Measurements from ENCODE around the gene GOLIM4.

Gene GOLIM4

DNA sequence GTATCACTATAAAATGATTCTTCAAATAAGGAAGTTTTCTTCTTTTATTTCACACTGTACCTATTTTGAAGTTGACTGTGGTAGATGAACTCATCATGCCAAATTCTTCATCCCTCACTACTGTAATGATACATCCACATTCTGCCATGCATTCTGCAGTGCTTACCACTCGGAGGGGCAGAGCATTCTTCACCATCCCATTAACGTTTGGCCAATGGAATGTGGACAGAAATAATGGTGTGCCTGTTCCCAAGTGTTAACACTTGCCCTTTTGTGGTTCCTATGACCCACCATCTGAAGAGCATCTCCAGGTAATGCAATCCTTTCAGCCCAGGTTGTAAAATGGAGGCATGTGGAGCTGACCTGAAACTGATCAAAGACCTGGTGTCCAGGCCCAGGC is 18.6 kb downstream of the GOLIM4 start:
- H3K27me3 ChIP-seq (ENCODE audit: low read depth, low read length) = no peaks in the 10 kb centered on the region
- no peak overlapping the region for H3K27ac ChIP-seq (ENCODE audit: low read length)
- H3K36me3 ChIP-seq (replicated peaks; ENCODE audit: low read depth, low read length) = no peaks in the 10 kb centered on the region
- no peak overlapping the region for H3K4me3 ChIP-seq (ENCODE audit: low read length)
- no peak overlapping the region for H3K9ac ChIP-seq (ENCODE audit: low read length)
- no peaks in the 10 kb centered on the region for H3K9me3 ChIP-seq (ENCODE audit: insufficient read depth, low read length)
- no peak overlapping the region for H2AFZ ChIP-seq (ENCODE audit: low read depth, low read length)
- H4K20me1 ChIP-seq (ENCODE audit: insufficient read depth, low read length) = 0 out of 2 replicates have a peak, but pooled peaks cover 5% of the 10 kb centered on the region
- TF ChIP-seq EZH2phosphoT487 (IDR thresholded peaks at IDR 0.05; ENCODE audit: low read depth) = no peak
- TF ChIP-seq, protein P1, sequence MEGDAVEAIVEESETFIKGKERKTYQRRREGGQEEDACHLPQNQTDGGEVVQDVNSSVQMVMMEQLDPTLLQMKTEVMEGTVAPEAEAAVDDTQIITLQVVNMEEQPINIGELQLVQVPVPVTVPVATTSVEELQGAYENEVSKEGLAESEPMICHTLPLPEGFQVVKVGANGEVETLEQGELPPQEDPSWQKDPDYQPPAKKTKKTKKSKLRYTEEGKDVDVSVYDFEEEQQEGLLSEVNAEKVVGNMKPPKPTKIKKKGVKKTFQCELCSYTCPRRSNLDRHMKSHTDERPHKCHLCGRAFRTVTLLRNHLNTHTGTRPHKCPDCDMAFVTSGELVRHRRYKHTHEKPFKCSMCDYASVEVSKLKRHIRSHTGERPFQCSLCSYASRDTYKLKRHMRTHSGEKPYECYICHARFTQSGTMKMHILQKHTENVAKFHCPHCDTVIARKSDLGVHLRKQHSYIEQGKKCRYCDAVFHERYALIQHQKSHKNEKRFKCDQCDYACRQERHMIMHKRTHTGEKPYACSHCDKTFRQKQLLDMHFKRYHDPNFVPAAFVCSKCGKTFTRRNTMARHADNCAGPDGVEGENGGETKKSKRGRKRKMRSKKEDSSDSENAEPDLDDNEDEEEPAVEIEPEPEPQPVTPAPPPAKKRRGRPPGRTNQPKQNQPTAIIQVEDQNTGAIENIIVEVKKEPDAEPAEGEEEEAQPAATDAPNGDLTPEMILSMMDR (IDR thresholded peaks at IDR 0.05; ENCODE audit: low read depth, low read length) = no peak
- H3K79me2 ChIP-seq (ENCODE audit: low read length) = peaks cover 3% of the 10 kb centered on the region; the same call in 1 of the 2 replicates
- H3K4me2 ChIP-seq (ENCODE audit: low read length) = no peak overlapping the region
- H3K4me1 ChIP-seq (ENCODE audit: low read length) = no peaks in the 10 kb centered on the region

DNA sequence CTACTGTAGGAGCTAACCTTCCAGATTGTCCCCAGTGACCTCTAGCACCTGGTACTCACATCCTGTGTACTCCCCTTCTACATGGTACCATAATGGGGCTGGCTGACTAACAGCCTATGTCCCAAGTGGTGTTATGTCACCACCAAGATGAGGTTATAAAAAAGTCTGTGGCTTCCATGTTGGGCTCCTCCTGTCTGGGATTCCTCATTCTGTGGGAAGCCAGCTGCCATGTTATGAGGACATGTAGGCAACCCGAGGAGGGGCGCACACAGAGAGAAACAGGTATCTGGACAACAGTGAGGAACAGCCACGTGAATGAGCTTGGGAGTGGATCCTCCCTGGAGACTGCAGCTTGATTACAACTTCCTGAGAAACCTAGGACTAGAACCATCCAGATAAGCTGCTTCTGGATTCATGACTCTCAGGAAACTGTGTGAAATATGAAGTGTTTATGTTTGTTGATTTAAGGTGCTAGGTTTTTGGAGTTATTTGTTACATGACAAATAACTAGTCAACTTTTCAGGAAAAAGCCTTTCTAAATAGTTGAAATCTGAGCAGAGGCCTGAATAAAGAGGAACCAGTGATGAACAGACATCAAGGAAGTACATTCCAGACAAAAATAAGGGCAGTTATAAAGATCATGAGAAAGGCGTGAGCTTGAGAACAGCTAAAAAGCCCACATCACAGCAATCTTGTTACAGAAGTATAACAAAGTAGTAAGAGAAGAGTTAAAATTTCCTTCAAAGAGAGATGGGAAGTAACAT is 21.7 kb downstream of the GOLIM4 start:
- TF ChIP-seq EZH2phosphoT487 (IDR thresholded peaks at IDR 0.05; ENCODE audit: low read depth) = no peak
- TF ChIP-seq, protein P1 (IDR thresholded peaks at IDR 0.05; ENCODE audit: low read depth, low read length) = no peak
- Histone ChIP-seq H3K27ac (ENCODE audit: low read length) (no peak overlapping the region), H3K4me3 (ENCODE audit: low read length) (no peak overlapping the region), H4K20me1 (ENCODE audit: insufficient read depth, low read length) (no peaks in the 10 kb centered on the region), H3K4me2 (ENCODE audit: low read length) (no peak overlapping the region), H3K9me3 (ENCODE audit: insufficient read depth, low read length) (no peaks in the 10 kb centered on the region), H3K27me3 (ENCODE audit: low read depth, low read length) (no peaks in the 10 kb centered on the region), H3K9ac (ENCODE audit: low read length) (no peak overlapping the region), H2AFZ (ENCODE audit: low read depth, low read length) (no peak overlapping the region), H3K36me3 (replicated peaks; ENCODE audit: low read depth, low read length) (no peaks in the 10 kb centered on the region), H3K79me2 (ENCODE audit: low read length) (no peaks in the 10 kb centered on the region; the same call in 1 of the 2 replicates), H3K4me1 (ENCODE audit: low read length) (no peaks in the 10 kb centered on the region)

DNA sequence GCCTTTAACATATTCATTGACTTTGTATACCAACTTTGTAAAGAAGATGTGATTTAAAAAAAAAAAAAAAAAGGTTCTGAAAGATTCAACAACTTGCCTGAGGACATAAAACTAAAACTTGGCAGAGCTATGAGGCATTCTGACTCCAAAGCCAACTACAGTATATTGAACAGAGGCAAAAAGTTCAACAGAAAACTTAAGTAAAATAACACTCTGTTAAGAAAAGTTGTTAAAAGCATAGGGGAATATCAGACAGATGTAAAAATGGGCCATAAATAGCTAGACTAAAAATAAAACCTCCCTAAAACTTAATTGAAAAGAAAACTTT is 23.4 kb downstream of the GOLIM4 start:
- Histone ChIP-seq H3K9me3 (ENCODE audit: insufficient read depth, low read length) (no peaks in the 10 kb centered on the region), H3K4me3 (ENCODE audit: low read length) (no peak overlapping the region), H3K36me3 (replicated peaks; ENCODE audit: low read depth, low read length) (no peaks in the 10 kb centered on the region), H3K27ac (ENCODE audit: low read length) (no peak overlapping the region), H3K4me2 (ENCODE audit: low read length) (no peak overlapping the region), H4K20me1 (ENCODE audit: insufficient read depth, low read length) (no peaks in the 10 kb centered on the region), H3K27me3 (ENCODE audit: low read depth, low read length) (no peaks in the 10 kb centered on the region), H2AFZ (ENCODE audit: low read depth, low read length) (no peak overlapping the region), H3K4me1 (ENCODE audit: low read length) (no peaks in the 10 kb centered on the region), H3K79me2 (ENCODE audit: low read length) (no peaks in the 10 kb centered on the region), H3K9ac (ENCODE audit: low read length) (no peak overlapping the region)
- TF ChIP-seq, protein P1 (IDR thresholded peaks at IDR 0.05; ENCODE audit: low read depth, low read length) = no peak
- no peak for TF ChIP-seq EZH2phosphoT487 (IDR thresholded peaks at IDR 0.05; ENCODE audit: low read depth)

DNA sequence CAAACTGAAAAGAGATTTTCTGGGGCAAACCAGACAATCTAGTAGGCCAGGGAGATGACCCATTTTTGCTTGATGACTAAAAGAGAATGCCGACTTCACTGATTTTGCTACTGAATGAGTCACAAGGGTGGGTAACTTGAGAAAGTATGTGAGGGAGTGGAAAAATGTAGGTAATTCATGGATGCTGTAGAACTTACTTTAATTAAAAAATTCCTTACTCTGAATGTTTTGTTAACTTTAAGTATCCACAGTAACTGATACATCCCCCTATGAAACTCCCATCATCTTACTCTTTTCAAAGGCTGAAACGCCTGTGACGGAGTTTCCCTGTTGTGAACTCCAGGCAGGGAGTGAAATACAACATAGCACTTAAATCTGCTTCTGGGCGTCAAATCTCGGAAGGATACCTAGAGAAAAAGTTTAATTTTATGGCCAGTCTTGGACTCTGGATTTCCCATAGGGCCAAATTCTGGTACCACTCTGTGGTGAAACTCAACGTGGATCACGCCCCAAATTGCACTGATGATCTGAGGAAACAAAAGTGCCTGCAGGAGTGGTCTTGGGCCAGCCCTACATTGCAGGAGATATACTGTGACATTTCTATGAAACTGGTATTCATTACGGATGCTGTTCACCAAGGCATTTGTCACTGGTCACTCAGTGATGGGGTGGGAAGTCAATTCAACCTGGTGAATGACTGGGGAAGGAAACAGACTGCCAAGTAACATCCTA is 24.0 kb downstream of the GOLIM4 start:
- Histone ChIP-seq H4K20me1 (ENCODE audit: insufficient read depth, low read length) (no peaks in the 10 kb centered on the region), H3K4me1 (ENCODE audit: low read length) (peaks cover 5% of the 10 kb centered on the region), H3K27ac (ENCODE audit: low read length) (no peak overlapping the region), H3K36me3 (replicated peaks; ENCODE audit: low read depth, low read length) (no peaks in the 10 kb centered on the region), H3K79me2 (ENCODE audit: low read length) (no peaks in the 10 kb centered on the region), H3K27me3 (ENCODE audit: low read depth, low read length) (no peaks in the 10 kb centered on the region), H3K4me2 (ENCODE audit: low read length) (no peak overlapping the region), H3K4me3 (ENCODE audit: low read length) (no peak overlapping the region), H3K9me3 (ENCODE audit: insufficient read depth, low read length) (no peaks in the 10 kb centered on the region), H3K9ac (ENCODE audit: low read length) (no peak overlapping the region), H2AFZ (ENCODE audit: low read depth, low read length) (no peak overlapping the region)
- TF ChIP-seq, protein P1 (IDR thresholded peaks at IDR 0.05; ENCODE audit: low read depth, low read length) = no peak
- no peak for TF ChIP-seq EZH2phosphoT487 (IDR thresholded peaks at IDR 0.05; ENCODE audit: low read depth)
